HEK293 (cell line): ENCODE data around the gene TRIM24.

Experiments
- CTCF ChIA-PET: fragments of 350-600 bp; formaldehyde crosslinking; extraction: SDS; loops from one replicate; lab custom pipeline; 2021; ENCODE audit warnings: antibody characterized with exemption; lab: Yijun Ruan, JAX
- POLR2A ChIA-PET: fragments of 300-600 bp; formaldehyde crosslinking; extraction: SDS; loops from one replicate; lab custom pipeline; 2020; ENCODE audit warnings: antibody characterized with exemption, inconsistent platforms; lab: Yijun Ruan, JAX
- H3K27ac ChIP-seq: fragments of 200-500 bp; sonication (Bioruptor generic); 2 replicates; pipeline ENCODE4 v1.5.1; 2014; ENCODE audit warnings: low read depth, low read length, control low read depth, inconsistent platforms; ENCODE audit errors: extremely low read depth
- H3K36me3 ChIP-seq, 2 experiments: fragments of 200-500 bp in 1 of 2; sonication (Bioruptor generic) in 1 of 2; 1 replicate in 1 of 2; 2 replicates in 1 of 2; pipeline ENCODE4 v1.5.1; 2014 to 2017; ENCODE audit warnings: inconsistent platforms in 2 of 2, low read length in 2 of 2; ENCODE audit not compliant: control insufficient read depth in 2 of 2, insufficient read depth in 1 of 2
- H3K4me1 ChIP-seq: fragments of 200-500 bp; sonication (Bioruptor generic); 2 replicates; pipeline ENCODE4 v1.5.1; 2014; ENCODE audit warnings: mild to moderate bottlenecking, low read length, inconsistent platforms; ENCODE audit not compliant: control insufficient read depth, insufficient read depth
- H3K4me3 ChIP-seq: 2 replicates; pipeline ENCODE4 v1.5.1; 2011; ENCODE audit warnings: low read depth, mild to moderate bottlenecking, control low read depth, low read length, moderate library complexity
- H3K9me3 ChIP-seq: fragments of 200-500 bp; sonication (Bioruptor generic); 2 replicates; pipeline ENCODE4 v1.5.1; 2014; ENCODE audit warnings: low read depth, low read length, inconsistent platforms; ENCODE audit not compliant: control insufficient read depth, insufficient read depth
- BCL11A ChIP-seq: fragments of 450-650 bp; formaldehyde crosslinking; IDR thresholded peaks from 2 replicates; pipeline ENCODE4 v1.5.1; 2016; ENCODE audit warnings: low read depth, missing biosample characterization, missing genetic modification characterization
- HIC1 ChIP-seq: fragments of 450-650 bp; formaldehyde crosslinking; IDR thresholded peaks from 2 replicates; pipeline ENCODE4 v1.5.1; 2016; ENCODE audit warnings: missing biosample characterization, missing genetic modification characterization
- SETDB1 ChIP-seq: IDR thresholded peaks from one replicate; pipeline ENCODE4 v1.6.1; 2017; ENCODE audit warnings: mild to moderate bottlenecking, low read length, moderate library complexity, mixed read lengths; ENCODE audit not compliant: insufficient read length
- SP2 ChIP-seq: fragments of 450-650 bp; formaldehyde crosslinking; IDR thresholded peaks from 2 replicates; pipeline ENCODE4 v1.5.1; 2016; ENCODE audit warnings: missing biosample characterization, missing genetic modification characterization
- ZNF16 ChIP-seq: fragments of 450-650 bp; formaldehyde crosslinking; IDR thresholded peaks from 2 replicates; pipeline ENCODE4 v1.5.1; 2016; ENCODE audit warnings: low read depth, missing biosample characterization, missing genetic modification characterization
- ZNF175 ChIP-seq: fragments of 450-650 bp; formaldehyde crosslinking; IDR thresholded peaks from 2 replicates; pipeline ENCODE4 v1.5.1; 2016; ENCODE audit warnings: missing biosample characterization, missing genetic modification characterization
- ZNF239 ChIP-seq: fragments of 450-650 bp; formaldehyde crosslinking; IDR thresholded peaks from 2 replicates; pipeline ENCODE4 v1.5.1; 2016; ENCODE audit warnings: missing biosample characterization, missing genetic modification characterization
- ZNF391 ChIP-seq: fragments of 450-650 bp; formaldehyde crosslinking; IDR thresholded peaks from 2 replicates; pipeline ENCODE4 v1.5.1; 2016; ENCODE audit warnings: low read depth, missing biosample characterization, missing genetic modification characterization, borderline replicate concordance
- ZNF433 ChIP-seq: fragments of 450-650 bp; formaldehyde crosslinking; IDR thresholded peaks from 2 replicates; pipeline ENCODE4 v1.5.1; 2016; ENCODE audit warnings: missing biosample characterization, missing genetic modification characterization, low read depth
- ZNF521 ChIP-seq: fragments of 450-650 bp; formaldehyde crosslinking; IDR thresholded peaks from 2 replicates; pipeline ENCODE4 v1.5.1; 2017; ENCODE audit warnings: missing biosample characterization, mild to moderate bottlenecking, missing genetic modification characterization
- ZNF529 ChIP-seq: fragments of 450-650 bp; formaldehyde crosslinking; IDR thresholded peaks from 2 replicates; pipeline ENCODE4 v1.5.1; 2017; ENCODE audit warnings: missing genetic modification characterization, missing biosample characterization; ENCODE audit not compliant: insufficient replicate concordance
- ZNF548 ChIP-seq: fragments of 450-650 bp; formaldehyde crosslinking; IDR thresholded peaks from 2 replicates; pipeline ENCODE4 v1.5.1; 2016; ENCODE audit warnings: missing biosample characterization, missing genetic modification characterization
- ZNF549 ChIP-seq: fragments of 450-650 bp; IDR thresholded peaks from 2 replicates; pipeline ENCODE4 v1.5.1; 2018; ENCODE audit warnings: missing biosample characterization, missing genetic modification characterization, mild to moderate bottlenecking, inconsistent platforms, moderate library complexity
- ZNF571 ChIP-seq: fragments of 450-650 bp; formaldehyde crosslinking; IDR thresholded peaks from 2 replicates; pipeline ENCODE4 v1.5.0; 2017; ENCODE audit warnings: missing biosample characterization, missing genetic modification characterization
- ZNF664 ChIP-seq: fragments of 450-650 bp; formaldehyde crosslinking; IDR thresholded peaks from 2 replicates; pipeline ENCODE4 v1.5.1; 2016; ENCODE audit warnings: missing biosample characterization, missing genetic modification characterization
- ZNF707 ChIP-seq: fragments of 450-650 bp; formaldehyde crosslinking; IDR thresholded peaks from 2 replicates; pipeline ENCODE4 v1.5.1; 2016; ENCODE audit warnings: missing biosample characterization, missing genetic modification characterization
- ZNF747 ChIP-seq: fragments of 450-650 bp; formaldehyde crosslinking; IDR thresholded peaks from 2 replicates; pipeline ENCODE4 v1.5.1; 2016; ENCODE audit warnings: missing biosample characterization, missing genetic modification characterization
- ZNF777 ChIP-seq: fragments of 450-650 bp; formaldehyde crosslinking; IDR thresholded peaks from 2 replicates; pipeline ENCODE4 v1.5.1; 2017; ENCODE audit warnings: missing biosample characterization, missing genetic modification characterization, borderline replicate concordance
- ZNF785 ChIP-seq: fragments of 450-650 bp; formaldehyde crosslinking; IDR thresholded peaks from 2 replicates; pipeline ENCODE4 v1.5.1; 2016; ENCODE audit warnings: missing biosample characterization, missing genetic modification characterization
- TF ChIP-seq, protein P1 (sequence below): fragments of 450-650 bp; formaldehyde crosslinking; IDR thresholded peaks from 2 replicates; pipeline ENCODE4 v1.5.1; 2017; ENCODE audit warnings: missing biosample characterization, missing genetic modification characterization
- TF ChIP-seq, protein P2 (sequence below): fragments of 450-650 bp; formaldehyde crosslinking; IDR thresholded peaks from 2 replicates; pipeline ENCODE4 v1.5.1; 2016; ENCODE audit warnings: missing biosample characterization, missing genetic modification characterization, borderline replicate concordance
- TF ChIP-seq, protein P3 (sequence below): fragments of 450-650 bp; formaldehyde crosslinking; IDR thresholded peaks from 2 replicates; pipeline ENCODE4 v1.5.1; 2016; ENCODE audit warnings: missing biosample characterization, missing genetic modification characterization

The TRIM24 gene

GRCh38 chr7:138607216-138608126 lies 147.4 kb downstream of the TRIM24 start:
- no peaks in the 10 kb centered on the region for H3K4me1 ChIP-seq
- H3K4me3 ChIP-seq = no peak overlapping the region
- TF ChIP-seq ZNF707 (no peak), ZNF571 (tag by site-specific recombination) (no peak), ZNF785 (no peak), ZNF175 (tag by site-specific recombination) (no peak), HIC1 (tag by site-specific recombination) (no peak), ZNF747 (tag by site-specific recombination) (no peak), ZNF664 (tag by site-specific recombination) (no peak), ZNF521 (no peak), SETDB1 (no peak), ZNF16 (tag by site-specific recombination) (no peak), ZNF529 (tag by site-specific recombination) (no peak), ZNF433 (tag by site-specific recombination) (no peak), ZNF548 (no peak), ZNF239 (tag by site-specific recombination) (no peak), ZNF777 (no peak), BCL11A (tag by site-specific recombination) (no peak), SP2 (no peak)
- TF ChIP-seq, protein P1, sequence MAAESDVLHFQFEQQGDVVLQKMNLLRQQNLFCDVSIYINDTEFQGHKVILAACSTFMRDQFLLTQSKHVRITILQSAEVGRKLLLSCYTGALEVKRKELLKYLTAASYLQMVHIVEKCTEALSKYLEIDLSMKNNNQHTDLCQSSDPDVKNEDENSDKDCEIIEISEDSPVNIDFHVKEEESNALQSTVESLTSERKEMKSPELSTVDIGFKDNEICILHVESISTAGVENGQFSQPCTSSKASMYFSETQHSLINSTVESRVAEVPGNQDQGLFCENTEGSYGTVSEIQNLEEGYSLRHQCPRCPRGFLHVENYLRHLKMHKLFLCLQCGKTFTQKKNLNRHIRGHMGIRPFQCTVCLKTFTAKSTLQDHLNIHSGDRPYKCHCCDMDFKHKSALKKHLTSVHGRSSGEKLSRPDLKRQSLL = no peak
- TF ChIP-seq, protein P2, sequence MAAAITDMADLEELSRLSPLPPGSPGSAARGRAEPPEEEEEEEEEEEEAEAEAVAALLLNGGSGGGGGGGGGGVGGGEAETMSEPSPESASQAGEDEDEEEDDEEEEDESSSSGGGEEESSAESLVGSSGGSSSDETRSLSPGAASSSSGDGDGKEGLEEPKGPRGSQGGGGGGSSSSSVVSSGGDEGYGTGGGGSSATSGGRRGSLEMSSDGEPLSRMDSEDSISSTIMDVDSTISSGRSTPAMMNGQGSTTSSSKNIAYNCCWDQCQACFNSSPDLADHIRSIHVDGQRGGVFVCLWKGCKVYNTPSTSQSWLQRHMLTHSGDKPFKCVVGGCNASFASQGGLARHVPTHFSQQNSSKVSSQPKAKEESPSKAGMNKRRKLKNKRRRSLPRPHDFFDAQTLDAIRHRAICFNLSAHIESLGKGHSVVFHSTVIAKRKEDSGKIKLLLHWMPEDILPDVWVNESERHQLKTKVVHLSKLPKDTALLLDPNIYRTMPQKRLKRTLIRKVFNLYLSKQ = no peak
- H3K27ac ChIP-seq = no peak overlapping the region
- no peaks in the 10 kb centered on the region for H3K9me3 ChIP-seq
- ChIA-PET POLR2A (interaction anchor here (0.6 kb wide), 1 partner anchor 930 kb away, joined by 3 read pairs; no protein-coding TSS in a partner anchor), CTCF (no interaction called here)
- no peaks in the 10 kb centered on the region for H3K36me3 ChIP-seq

GRCh38 chr7:138608275-138608674 lies 148.2 kb downstream of the TRIM24 start:
- no peak overlapping the region for H3K27ac ChIP-seq
- no peak overlapping the region for H3K4me3 ChIP-seq
- no peaks in the 10 kb centered on the region for H3K4me1 ChIP-seq
- TF ChIP-seq ZNF549 (tag by site-specific recombination) (no peak), ZNF391 (tag by site-specific recombination) (no peak)
- TF ChIP-seq, protein P3, sequence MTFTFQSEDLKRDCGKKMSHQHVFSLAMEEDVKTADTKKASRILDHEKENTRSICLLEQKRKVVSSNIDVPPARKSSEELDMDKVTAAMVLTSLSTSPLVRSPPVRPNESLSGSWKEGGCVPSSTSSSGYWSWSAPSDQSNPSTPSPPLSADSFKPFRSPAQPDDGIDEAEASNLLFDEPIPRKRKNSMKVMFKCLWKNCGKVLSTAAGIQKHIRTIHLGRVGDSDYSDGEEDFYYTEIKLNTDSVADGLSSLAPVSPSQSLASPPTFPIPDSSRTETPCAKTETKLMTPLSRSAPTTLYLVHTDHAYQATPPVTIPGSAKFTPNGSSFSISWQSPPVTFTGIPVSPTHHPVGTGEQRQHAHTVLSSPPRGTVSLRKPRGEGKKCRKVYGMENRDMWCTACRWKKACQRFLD (tag by site-specific recombination) = no peak
- H3K36me3 ChIP-seq = no peaks in the 10 kb centered on the region
- ChIA-PET CTCF (no interaction called here), POLR2A (no interaction called here)
- H3K9me3 ChIP-seq = no peaks in the 10 kb centered on the region
